K562 (cell line): Measurements from ENCODE around the gene COBLL1. TPM values are rescaled to one million over a fixed set of nuclear protein-coding genes. Genes with fewer than 3 reads are reported as not detected.

Source experiments
- CHD4 ChIP-seq: fragments of 200-600 bp; sonication (generic); IDR thresholded peaks from 3 replicates; pipeline ENCODE4 v1.6.1; 2012; ENCODE audit warnings: low read depth, mild to moderate bottlenecking, mixed read lengths, low read length, inconsistent platforms; ENCODE audit not compliant: insufficient read depth, insufficient replicate concordance, poor library complexity, severe bottlenecking
- IFI16 ChIP-seq: fragments of 250-450 bp; sonication (Bioruptor Pico); IDR thresholded peaks from 2 replicates; pipeline ENCODE4 v2.1.2; 2022; ENCODE audit warnings: mild to moderate bottlenecking, inconsistent platforms
- KLF6 ChIP-seq: fragments of 250-450 bp; sonication (Bioruptor Pico); IDR thresholded peaks from 2 replicates; pipeline ENCODE4 v1.4.0; 2020; ENCODE audit warnings: mild to moderate bottlenecking, moderate library complexity, borderline replicate concordance
- SMAD2 ChIP-seq: fragments of 150-350 bp; IDR thresholded peaks from 2 replicates; pipeline ENCODE4 v1.6.1; 2014; ENCODE audit warnings: low read depth, mild to moderate bottlenecking, low read length
- ZNF175 ChIP-seq: fragments of 200-800 bp; sonication (Bioruptor generic); IDR thresholded peaks from 2 replicates; pipeline ENCODE4 v1.6.1; 2016; ENCODE audit warnings: low read depth, mild to moderate bottlenecking, missing genetic modification characterization, missing compliant biosample characterization
- ZNF184 ChIP-seq: sonication (generic); formaldehyde crosslinking; IDR thresholded peaks from 2 replicates; pipeline ENCODE4 v1.5.0; 2020; ENCODE audit warnings: missing genetic modification reagents
- ZNF764 ChIP-seq: fragments of 250-450 bp; sonication (Bioruptor Pico); IDR thresholded peaks from 2 replicates; pipeline ENCODE4 v1.4.0; 2020; ENCODE audit warnings: low read depth, mild to moderate bottlenecking, moderate library complexity
- polyA plus RNA-seq, 8 experiments: library from polyadenylated mRNA; depleted of rRNA in 4 of 8; stranded (reverse) in 5 of 8; unstranded in 3 of 8; fragments of >200 nt; fragmentation: Nextera tagmentation in 2 of 8; fragmentation: Illumina TruSeq in 1 of 8; extraction: Ambion mirVana in 2 of 8; extraction: Trizol in 1 of 8; gene quantifications; 2 replicates each; pipeline versions ENCODE4 v1.2.1 to v1.2.3, GENCODE V29; 2011 to 2014; ENCODE audit warnings: inconsistent platforms in 1 of 8, missing spikeins in 1 of 8
- total RNA-seq, 7 experiments: library from RNA; depleted of rRNA in 6 of 7; stranded (reverse); fragments of >200 nt in 6 of 7; fragmentation: Illumina TruSeq in 2 of 7; extraction: Trizol in 2 of 7; gene quantifications; 2 replicates each; pipeline versions ENCODE4 v1.2.1 to v1.2.3, GENCODE V29; 2011 to 2021; ENCODE audit warnings: low replicate concordance in 1 of 7
- TF ChIP-seq, protein P1 (sequence below), 2 experiments: fragments of 450-650 bp; IDR thresholded peaks; 2 replicates each; pipeline ENCODE4 v1.6.1; 2016; ENCODE audit warnings: mild to moderate bottlenecking in 2 of 2, borderline replicate concordance in 1 of 2, low read depth in 1 of 2, moderate library complexity in 1 of 2
- TF ChIP-seq, protein P2 (sequence below): fragments of 250-450 bp; sonication (Bioruptor Pico); IDR thresholded peaks from 2 replicates; pipeline ENCODE4 v1.4.0; 2020
- TF ChIP-seq, protein P3 (sequence below): fragments of 200-800 bp; sonication (Bioruptor generic); IDR thresholded peaks from 2 replicates; pipeline ENCODE4 v1.6.1; 2017; ENCODE audit warnings: missing genetic modification characterization, missing compliant biosample characterization

Gene COBLL1
- total and polyA plus RNA-seq, 9 of the 15 experiments (the other 6 are each of a cell fraction or from before 2014, with no cell fraction given), result 0.07 to 1.6 (median 0.71) TPM

DNA sequence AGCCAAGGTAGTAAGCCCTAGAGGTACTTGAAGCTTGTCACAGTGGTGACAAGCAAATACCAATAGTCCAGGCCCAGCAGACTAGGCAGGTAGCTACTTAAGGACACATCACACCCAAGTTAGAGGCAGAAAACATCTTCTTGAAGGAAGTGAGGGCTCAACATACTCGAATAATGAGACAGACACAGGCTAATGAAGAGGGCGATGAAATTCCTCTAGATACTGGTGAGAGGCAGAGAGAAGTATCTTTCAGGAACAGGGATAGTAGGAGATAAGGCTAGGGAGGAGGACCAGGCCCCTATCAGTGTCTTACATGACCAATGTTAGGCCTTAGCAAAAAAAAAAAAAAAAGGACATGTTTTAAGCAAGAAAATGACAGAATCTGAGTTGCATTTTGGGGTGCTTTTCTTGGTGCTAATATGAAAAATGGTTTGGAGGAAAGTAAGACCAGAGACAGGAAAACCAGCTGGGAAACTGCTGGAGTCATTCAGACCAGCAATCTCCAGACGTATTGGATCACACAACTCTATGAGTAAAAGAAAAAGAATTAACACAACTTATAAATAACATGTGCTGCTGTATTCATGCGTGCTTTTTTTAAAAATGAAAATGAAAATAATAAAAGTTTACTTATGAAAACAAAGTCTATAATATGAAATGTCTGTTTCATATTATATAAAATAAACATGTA is 37.7 kb downstream of the COBLL1 start (continued):
- TF ChIP-seq, protein P1, sequence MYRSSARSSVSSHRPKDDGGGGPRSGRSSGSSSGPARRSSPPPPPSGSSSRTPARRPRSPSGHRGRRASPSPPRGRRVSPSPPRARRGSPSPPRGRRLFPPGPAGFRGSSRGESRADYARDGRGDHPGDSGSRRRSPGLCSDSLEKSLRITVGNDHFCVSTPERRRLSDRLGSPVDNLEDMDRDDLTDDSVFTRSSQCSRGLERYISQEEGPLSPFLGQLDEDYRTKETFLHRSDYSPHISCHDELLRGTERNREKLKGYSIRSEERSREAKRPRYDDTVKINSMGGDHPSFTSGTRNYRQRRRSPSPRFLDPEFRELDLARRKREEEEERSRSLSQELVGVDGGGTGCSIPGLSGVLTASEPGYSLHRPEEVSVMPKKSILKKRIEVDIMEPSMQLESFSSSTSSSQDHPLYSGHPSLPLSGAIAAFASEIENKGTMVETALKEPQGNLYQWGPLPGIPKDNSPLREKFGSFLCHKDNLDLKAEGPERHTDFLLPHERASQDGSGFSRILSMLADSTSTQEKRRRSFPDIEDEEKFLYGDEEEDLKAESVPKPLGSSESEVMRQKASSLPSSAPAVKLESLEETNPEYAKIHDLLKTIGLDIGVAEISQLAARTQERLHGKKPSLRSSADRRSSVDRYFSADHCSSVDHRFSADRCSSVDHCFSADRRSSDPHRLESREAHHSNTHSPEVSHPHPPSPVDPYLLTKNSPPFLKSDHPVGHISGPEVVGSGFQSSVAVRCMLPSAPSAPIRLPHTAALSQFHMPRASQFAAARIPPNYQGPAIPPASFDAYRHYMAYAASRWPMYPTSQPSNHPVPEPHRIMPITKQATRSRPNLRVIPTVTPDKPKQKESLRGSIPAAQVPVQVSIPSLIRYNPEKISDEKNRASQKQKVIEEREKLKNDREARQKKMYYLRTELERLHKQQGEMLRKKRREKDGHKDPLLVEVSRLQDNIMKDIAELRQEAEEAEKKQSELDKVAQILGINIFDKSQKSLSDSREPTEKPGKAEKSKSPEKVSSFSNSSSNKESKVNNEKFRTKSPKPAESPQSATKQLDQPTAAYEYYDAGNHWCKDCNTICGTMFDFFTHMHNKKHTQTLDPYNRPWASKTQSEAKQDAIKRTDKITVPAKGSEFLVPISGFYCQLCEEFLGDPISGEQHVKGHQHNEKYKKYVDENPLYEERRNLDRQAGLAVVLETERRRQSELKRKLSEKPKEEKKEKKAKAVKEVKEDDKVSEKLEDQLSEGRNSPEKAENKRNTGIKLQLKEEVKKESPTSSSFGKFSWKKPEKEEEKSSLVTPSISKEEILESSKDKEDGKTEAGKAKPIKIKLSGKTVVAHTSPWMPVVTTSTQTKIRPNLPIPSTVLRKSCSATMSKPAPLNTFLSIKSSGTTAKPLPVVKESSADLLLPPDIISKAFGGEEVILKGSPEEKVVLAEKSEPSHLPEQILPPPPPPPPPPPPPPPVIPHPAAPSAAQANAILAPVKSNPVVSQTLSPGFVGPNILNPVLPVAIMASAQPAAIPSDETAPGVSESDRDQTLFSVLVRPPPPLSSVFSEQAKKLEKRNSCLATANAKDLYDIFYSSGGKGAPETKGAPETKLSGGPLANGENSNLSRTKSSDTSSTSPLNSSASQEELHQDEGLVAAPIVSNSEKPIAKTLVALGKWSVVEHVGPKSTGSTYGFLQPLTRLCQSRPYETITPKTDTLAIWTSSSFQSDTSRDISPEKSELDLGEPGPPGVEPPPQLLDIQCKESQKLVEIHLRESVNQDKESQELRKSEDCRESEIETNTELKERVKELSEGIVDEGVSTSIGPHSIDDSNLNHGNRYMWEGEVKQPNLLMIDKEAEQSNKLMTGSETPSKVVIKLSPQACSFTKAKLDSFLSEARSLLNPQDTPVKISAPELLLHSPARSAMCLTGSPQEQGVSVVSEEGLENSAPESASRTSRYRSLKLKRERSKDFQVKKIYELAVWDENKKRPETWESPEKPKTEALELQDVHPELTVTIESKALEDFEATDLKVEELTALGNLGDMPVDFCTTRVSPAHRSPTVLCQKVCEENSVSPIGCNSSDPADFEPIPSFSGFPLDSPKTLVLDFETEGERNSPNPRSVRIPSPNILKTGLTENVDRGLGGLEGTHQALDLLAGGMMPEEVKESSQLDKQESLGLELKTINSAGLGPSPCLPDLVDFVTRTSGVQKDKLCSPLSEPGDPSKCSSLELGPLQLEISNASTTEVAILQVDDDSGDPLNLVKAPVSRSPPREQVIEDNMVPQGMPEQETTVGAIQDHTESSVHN (IDR thresholded peaks at IDR 0.05; ENCODE audit: borderline replicate concordance in 1 of 2, low read depth in 1 of 2), result no peak
- TF ChIP-seq ZNF184 (CRISPR knock-in tag) (no peak), SMAD2 (no peak), KLF6 (CRISPR knock-in tag) (no peak), ZNF764 (CRISPR knock-in tag) (no peak), IFI16 (CRISPR knock-in tag) (no peak), ZNF175 (CRISPR knock-in tag) (no peak), CHD4 (no peak)
- TF ChIP-seq, protein P2, sequence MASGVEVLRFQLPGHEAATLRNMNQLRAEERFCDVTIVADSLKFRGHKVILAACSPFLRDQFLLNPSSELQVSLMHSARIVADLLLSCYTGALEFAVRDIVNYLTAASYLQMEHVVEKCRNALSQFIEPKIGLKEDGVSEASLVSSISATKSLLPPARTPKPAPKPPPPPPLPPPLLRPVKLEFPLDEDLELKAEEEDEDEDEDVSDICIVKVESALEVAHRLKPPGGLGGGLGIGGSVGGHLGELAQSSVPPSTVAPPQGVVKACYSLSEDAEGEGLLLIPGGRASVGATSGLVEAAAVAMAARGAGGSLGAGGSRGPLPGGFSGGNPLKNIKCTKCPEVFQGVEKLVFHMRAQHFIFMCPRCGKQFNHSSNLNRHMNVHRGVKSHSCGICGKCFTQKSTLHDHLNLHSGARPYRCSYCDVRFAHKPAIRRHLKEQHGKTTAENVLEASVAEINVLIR (CRISPR knock-in tag), result no peak
- TF ChIP-seq, protein P3, sequence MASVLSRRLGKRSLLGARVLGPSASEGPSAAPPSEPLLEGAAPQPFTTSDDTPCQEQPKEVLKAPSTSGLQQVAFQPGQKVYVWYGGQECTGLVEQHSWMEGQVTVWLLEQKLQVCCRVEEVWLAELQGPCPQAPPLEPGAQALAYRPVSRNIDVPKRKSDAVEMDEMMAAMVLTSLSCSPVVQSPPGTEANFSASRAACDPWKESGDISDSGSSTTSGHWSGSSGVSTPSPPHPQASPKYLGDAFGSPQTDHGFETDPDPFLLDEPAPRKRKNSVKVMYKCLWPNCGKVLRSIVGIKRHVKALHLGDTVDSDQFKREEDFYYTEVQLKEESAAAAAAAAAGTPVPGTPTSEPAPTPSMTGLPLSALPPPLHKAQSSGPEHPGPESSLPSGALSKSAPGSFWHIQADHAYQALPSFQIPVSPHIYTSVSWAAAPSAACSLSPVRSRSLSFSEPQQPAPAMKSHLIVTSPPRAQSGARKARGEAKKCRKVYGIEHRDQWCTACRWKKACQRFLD (CRISPR knock-in tag), result no peak
